GM23248 (cell line): ENCODE data around the gene KANK3. TPM values are rescaled to one million over a fixed set of nuclear protein-coding genes. Genes with fewer than 3 reads are reported as not detected.
"Not testable (repeated sequence)": the region's sequence is repeated elsewhere in the genome, so short reads cannot be mapped to it uniquely, and the experiment has no call there.

Experiments
- DNase-seq: peaks from one replicate; pipeline ENCODE4 v3.0.0-alpha.2; 2015
- H2AFZ ChIP-seq: fragments of 200-600 bp; sonication (generic); 2 replicates; pipeline ENCODE4 v1.6.1; 2016; ENCODE audit warnings: antibody characterized with exemption
- H3F3A ChIP-seq: fragments of 200-600 bp; sonication (generic); 2 replicates; pipeline ENCODE4 v1.6.1; 2016; ENCODE audit warnings: mild to moderate bottlenecking, antibody characterized with exemption, mixed run types; ENCODE audit not compliant: insufficient read depth
- H3K27ac ChIP-seq: fragments of 200-600 bp; sonication (generic); 2 replicates; pipeline ENCODE4 v1.5.1; 2016; ENCODE audit warnings: mild to moderate bottlenecking
- H3K27me3 ChIP-seq: fragments of 200-600 bp; sonication (generic); replicated peaks from 2 replicates; pipeline ENCODE4 v1.6.1; 2016; ENCODE audit warnings: mild to moderate bottlenecking; ENCODE audit not compliant: insufficient read depth
- H3K36me3 ChIP-seq: fragments of 200-600 bp; sonication (generic); 2 replicates; pipeline ENCODE4 v1.6.1; 2016; ENCODE audit warnings: low read depth, mild to moderate bottlenecking
- H3K4me1 ChIP-seq: fragments of 200-600 bp; sonication (generic); 2 replicates; pipeline ENCODE4 v1.6.1; 2016; ENCODE audit warnings: mild to moderate bottlenecking; ENCODE audit not compliant: insufficient read depth
- H3K4me2 ChIP-seq: fragments of 200-600 bp; sonication (generic); one replicate; pipeline ENCODE4 v1.6.1; 2016; ENCODE audit warnings: mild to moderate bottlenecking; ENCODE audit not compliant: unreplicated experiment
- H3K4me3 ChIP-seq: fragments of 200-600 bp; sonication (generic); 2 replicates; pipeline ENCODE4 v1.5.1; 2016; ENCODE audit warnings: mild to moderate bottlenecking
- H3K79me2 ChIP-seq: fragments of 200-600 bp; sonication (generic); 2 replicates; pipeline ENCODE4 v1.6.1; 2016; ENCODE audit warnings: mild to moderate bottlenecking; ENCODE audit not compliant: insufficient read depth
- H3K9ac ChIP-seq: fragments of 200-600 bp; sonication (generic); 2 replicates; pipeline ENCODE4 v1.6.1; 2016; ENCODE audit warnings: mild to moderate bottlenecking
- H3K9me2 ChIP-seq: fragments of 200-600 bp; sonication (generic); 2 replicates; pipeline ENCODE4 v1.6.1; 2016; ENCODE audit warnings: mixed run types, mild to moderate bottlenecking, moderate library complexity; ENCODE audit not compliant: insufficient read depth
- H3K9me3 ChIP-seq: fragments of 200-600 bp; sonication (generic); one replicate; pipeline ENCODE4 v1.6.1; 2017; ENCODE audit warnings: low read depth
- H4K20me1 ChIP-seq: fragments of 200-600 bp; sonication (generic); 2 replicates; pipeline ENCODE4 v1.6.0; 2016; ENCODE audit not compliant: insufficient read depth
- EZH2 ChIP-seq: fragments of 200-600 bp; sonication (generic); IDR thresholded peaks from 2 replicates; pipeline ENCODE4 v1.6.1; 2018; ENCODE audit warnings: antibody characterized with exemption, mild to moderate bottlenecking; ENCODE audit not compliant: insufficient read depth, poor library complexity, severe bottlenecking
- EZH2phosphoT487 ChIP-seq: fragments of 200-600 bp; sonication (generic); IDR thresholded peaks from 2 replicates; pipeline ENCODE4 v1.6.1; 2018; ENCODE audit warnings: antibody characterized with exemption, moderate library complexity, mild to moderate bottlenecking, low read depth; ENCODE audit not compliant: insufficient read depth
- WGBS, 2 experiments: methylation state at CpG; one replicate each; pipeline ENCODE4 v1.1.6; 2015 to 2017; ENCODE audit warnings: low lambda C conversion rate in 2 of 2, low coverage in 1 of 2; ENCODE audit errors: missing lambda C conversion rate in 2 of 2; 5-methylcytosine and 5-hydroxymethylcytosine counted together
- in situ Hi-C: fragments of 300-500 bp; cut with MboI; formaldehyde crosslinking; loops from 2 replicates; pipeline ENCODE4 v1.15.0; 2020
- polyA plus RNA-seq: library from polyadenylated mRNA; unstranded; fragments of >200 nt; fragmentation: Nextera tagmentation; extraction: Ambion mirVana; gene quantifications from 2 replicates; pipeline ENCODE4 v1.2.1, GENCODE V29; 2016
- total RNA-seq: library from RNA; depleted of rRNA; stranded (reverse); fragments of >200 nt; shearing (Covaris generic); gene quantifications from 2 replicates; pipeline ENCODE4 v1.2.3, GENCODE V29; 2014

The KANK3 gene
- total and polyA plus RNA-seq, 2 experiments from 2014 or later = 0.11 TPM; not detected in 1

DNA sequence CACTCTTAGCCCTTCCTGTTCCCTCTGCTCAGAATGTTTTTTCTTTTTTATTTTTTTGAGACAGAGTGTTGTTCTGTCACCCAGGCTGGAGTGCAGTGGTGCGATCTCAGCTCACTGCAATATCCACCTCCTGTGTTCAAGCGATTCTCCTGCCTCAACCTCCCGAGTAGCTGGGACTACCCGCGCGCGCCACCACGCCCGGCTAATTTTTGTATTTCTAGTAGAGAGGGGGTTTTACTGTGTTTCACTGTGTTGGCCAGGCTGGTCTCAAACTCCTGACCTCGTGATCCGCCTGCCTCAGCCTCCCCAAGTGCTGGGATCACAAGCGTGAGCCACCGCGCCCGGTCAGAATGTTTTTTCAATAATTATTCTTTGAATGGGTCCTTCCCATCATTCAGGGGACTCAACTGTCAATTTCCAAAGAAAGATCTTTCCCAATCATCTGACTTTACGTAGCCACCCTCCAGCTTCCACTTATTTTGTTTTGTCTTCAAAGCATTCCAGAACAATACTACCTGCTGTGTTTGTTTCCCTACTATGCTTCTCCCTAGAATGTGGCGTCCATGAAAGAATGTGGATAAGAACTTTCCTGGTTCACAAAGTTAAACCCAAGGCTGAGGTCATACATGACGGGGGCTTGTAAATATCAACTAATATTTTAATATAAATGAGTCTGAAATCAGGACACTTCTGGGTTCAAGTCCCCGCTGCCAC lies 23.1 kb downstream of the KANK3 start:
- H3K79me2 ChIP-seq = peaks cover 65% of the 10 kb centered on the region
- TF ChIP-seq EZH2 = no peak
- no peak for TF ChIP-seq EZH2phosphoT487
- WGBS, 2 experiments = 80 to 81% methylated on average over 19 of the region's 19 CpGs

DNA sequence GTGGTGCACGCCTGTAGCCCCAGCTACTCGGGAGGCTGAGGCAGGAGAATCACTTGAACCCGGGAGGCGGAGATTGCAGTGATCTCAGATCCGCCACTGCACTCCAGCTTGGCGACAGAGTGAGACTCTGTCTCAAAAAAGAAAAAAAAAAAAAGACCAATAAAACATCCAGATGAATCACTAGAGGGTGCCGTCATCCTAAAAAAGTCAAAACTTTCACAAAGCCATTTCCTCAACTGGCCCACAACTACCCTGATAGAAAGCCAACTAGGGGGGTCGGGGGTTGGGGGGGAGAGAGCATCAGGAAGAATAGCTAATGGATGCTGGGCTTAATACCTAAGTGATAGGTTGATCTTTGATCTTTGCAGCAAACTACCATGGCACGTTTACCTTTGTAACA lies 24.2 kb downstream of the KANK3 start:
- H3F3A ChIP-seq, H3K9ac ChIP-seq, H2AFZ ChIP-seq, in situ Hi-C loops, H3K9me2 ChIP-seq, H3K27ac ChIP-seq, H3K4me2 ChIP-seq, H4K20me1 ChIP-seq, H3K27me3 ChIP-seq, H3K9me3 ChIP-seq, H3K4me3 ChIP-seq: not testable (repeated sequence)
- DNase-seq = peak; percentile 39
- Histone ChIP-seq H3K79me2 (peaks cover 65% of the 10 kb centered on the region), H3K4me1 (peaks cover 26% of the 10 kb centered on the region), H3K36me3 (peaks cover 15% of the 10 kb centered on the region)
- 66 to 67% methylated on average over 9 of the region's 9 CpGs for WGBS, 2 experiments

More for the DNA sequence above, 23.1 kb downstream of the KANK3 start:
- H3K4me1 ChIP-seq = peaks cover 26% of the 10 kb centered on the region
- in situ Hi-C loops = no loop called here
- peak overlapping the region; percentile 79 for H3K27ac ChIP-seq
- H2AFZ ChIP-seq = peak overlapping the region; percentile 62
- no peaks in the 10 kb centered on the region for H3K9me2 ChIP-seq
- H3K27me3 ChIP-seq = no peaks in the 10 kb centered on the region
- H3K9me3 ChIP-seq = no peaks in the 10 kb centered on the region
- peak overlapping the region; percentile 99 for H3K9ac ChIP-seq
- H3K4me2 ChIP-seq = peak overlapping the region; percentile 99
- no peaks in the 10 kb centered on the region for H3F3A ChIP-seq
- no peak for DNase-seq
- peaks cover 9% of the 10 kb centered on the region; the same call in 1 of the 2 replicates for H4K20me1 ChIP-seq
- H3K36me3 ChIP-seq = peaks cover 15% of the 10 kb centered on the region
- H3K4me3 ChIP-seq = peak overlapping the region; percentile 94

DNA sequence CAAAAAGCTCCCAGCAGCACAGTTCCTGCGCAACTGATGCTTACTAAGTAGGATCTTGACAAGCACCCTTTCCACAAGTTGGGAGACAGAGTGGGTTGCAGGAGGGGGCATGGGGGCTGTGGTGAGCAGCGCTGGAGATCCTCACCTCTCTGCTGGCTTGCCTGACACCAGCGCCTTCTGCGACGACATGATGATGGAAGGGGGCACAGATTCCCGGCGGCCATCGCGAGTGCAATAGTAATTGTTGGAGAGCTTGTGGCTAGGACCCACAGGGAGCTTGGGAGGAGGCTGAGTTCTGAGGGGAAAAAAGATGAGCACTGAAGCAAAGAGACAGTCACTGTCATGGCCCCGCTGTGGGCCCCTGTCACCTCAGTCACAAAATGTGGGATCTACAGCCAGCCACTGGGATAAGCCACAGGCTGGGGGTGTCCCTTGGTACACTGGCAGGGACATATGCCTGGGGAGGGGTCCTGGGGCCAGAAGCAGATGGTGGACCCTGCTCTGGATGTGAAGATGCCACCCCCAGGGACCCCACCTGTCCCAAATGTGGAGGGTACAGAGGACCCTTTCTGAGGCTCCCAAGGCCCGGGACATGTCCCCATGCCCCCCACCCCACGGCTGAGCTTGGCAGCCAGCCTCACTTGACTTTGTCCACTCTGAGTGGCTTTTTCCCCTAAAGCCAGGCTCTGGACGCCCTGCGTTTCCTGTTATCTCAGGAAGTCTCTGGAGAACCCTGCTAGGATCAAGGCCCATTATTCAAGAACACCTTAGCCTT lies 26.5 kb downstream of the KANK3 start:
- in situ Hi-C loops = no loop called here
- Histone ChIP-seq H3K9me2 (no peaks in the 10 kb centered on the region), H3K27me3 (no peaks in the 10 kb centered on the region), H4K20me1 (no peaks in the 10 kb centered on the region), H3K4me1 (peaks cover 11% of the 10 kb centered on the region), H3F3A (no peaks in the 10 kb centered on the region), H3K79me2 (peaks cover 45% of the 10 kb centered on the region), H3K4me3 (no peak overlapping the region), H3K4me2 (no peak overlapping the region), H2AFZ (no peak overlapping the region), H3K36me3 (peaks cover 6% of the 10 kb centered on the region; the same call in 1 of the 2 replicates), H3K9me3 (no peaks in the 10 kb centered on the region), H3K9ac (no peak overlapping the region), H3K27ac (no peak overlapping the region)
- 78 to 87% methylated on average over 13 to 14 of the region's 14 CpGs for WGBS, 2 experiments
- no peak for DNase-seq
- TF ChIP-seq EZH2 = no peak
- no peak for TF ChIP-seq EZH2phosphoT487

DNA sequence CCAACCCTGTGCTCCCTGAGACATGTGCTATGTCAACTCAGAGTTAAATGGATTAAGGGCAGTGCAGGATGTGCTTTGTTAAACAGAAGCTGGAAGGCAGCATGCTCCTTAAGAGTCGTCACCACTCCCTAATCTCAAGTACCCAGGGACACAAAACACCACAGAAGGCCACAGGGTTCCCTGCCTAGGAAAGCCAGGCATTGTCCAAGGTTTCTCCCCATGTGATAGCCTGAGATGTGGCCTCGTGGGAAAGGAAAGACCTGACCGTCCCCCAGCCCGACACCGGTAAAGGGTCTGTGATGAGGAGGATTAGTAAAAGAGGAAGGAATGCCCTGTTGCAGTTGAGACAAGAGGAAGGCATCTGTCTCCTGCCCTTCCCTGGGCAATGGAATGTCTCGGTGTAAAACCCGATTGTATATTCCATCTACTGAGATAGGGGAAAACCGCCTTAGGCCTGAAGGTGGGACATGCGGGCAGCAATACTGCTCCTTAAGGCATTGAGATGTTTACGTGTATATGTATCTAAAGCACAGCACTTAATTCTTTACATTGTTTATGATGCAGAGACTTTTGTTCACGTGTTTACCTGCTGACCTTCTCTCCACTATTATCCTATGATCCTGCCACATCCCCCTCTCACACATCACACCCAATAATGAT lies 28.0 kb downstream of the KANK3 start:
- H3K4me3 ChIP-seq, H3K4me2 ChIP-seq, H3K27me3 ChIP-seq, H4K20me1 ChIP-seq, H3K27ac ChIP-seq, H3K4me1 ChIP-seq, H3K9me3 ChIP-seq, H3K36me3 ChIP-seq, H3K9me2 ChIP-seq, DNase-seq, H3K9ac ChIP-seq, H3F3A ChIP-seq, H2AFZ ChIP-seq: not testable (repeated sequence)
- WGBS, 2 experiments = 87 to 89% methylated on average over 11 of the region's 11 CpGs
- peaks cover 32% of the 10 kb centered on the region for H3K79me2 ChIP-seq
- in situ Hi-C loops = loop anchor here (5.0 kb wide), 1 partner anchor 48 kb away; no protein-coding TSS in a partner anchor
